ENCODE results near the gene CXADR.

Gene CXADR

GRCh38 chr21:17578876-17579275 lies 66.0 kb downstream of the CXADR start:
- TF ChIP-seq CTCF (conservative IDR thresholded peaks at IDR 0.05; ENCODE audit: low read depth, low read length): no peak
- no peak overlapping the region for H3K4me3 ChIP-seq (ENCODE audit: low read length)
- no peak for DNase-seq (ENCODE audit: low read depth)

GRCh38 chr21:17580319-17580718 lies 67.5 kb downstream of the CXADR start:
- H3K4me3 ChIP-seq (ENCODE audit: low read length): no peak overlapping the region
- no peak for DNase-seq (ENCODE audit: low read depth)
- TF ChIP-seq CTCF (conservative IDR thresholded peaks at IDR 0.05; ENCODE audit: low read depth, low read length): no peak

DNA sequence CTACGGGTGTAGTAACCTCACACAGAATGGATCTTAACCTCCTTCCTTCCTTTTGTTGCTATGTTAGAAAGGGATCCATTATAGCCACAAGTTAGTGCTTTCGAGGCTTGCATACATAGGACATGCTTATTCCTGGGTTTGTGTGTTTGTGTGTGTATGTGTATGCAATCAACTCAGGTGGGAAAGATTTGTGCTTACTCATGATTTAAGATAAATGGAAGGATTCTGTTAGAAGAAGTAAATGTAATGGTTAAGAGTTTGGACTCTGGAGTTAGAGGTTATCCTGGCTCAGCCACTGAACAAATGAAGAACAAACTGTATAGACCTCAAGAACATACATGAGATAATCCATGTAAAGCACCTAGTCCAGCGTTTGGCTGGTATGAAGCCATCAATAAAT lies 71.1 kb downstream of the CXADR start:
- no peak for TF ChIP-seq CTCF (conservative IDR thresholded peaks at IDR 0.05; ENCODE audit: low read depth, low read length)
- no peak for DNase-seq (ENCODE audit: low read depth)
- H3K4me3 ChIP-seq (ENCODE audit: low read length): no peak overlapping the region

- peak; percentile 61 for TF ChIP-seq CTCF (conservative IDR thresholded peaks at IDR 0.05; ENCODE audit: low read depth, low read length)
- DNase-seq (ENCODE audit: low read depth): peak; percentile 20
- no peak overlapping the region for H3K4me3 ChIP-seq (ENCODE audit: low read length)
These were observed 73.1 kb downstream of the CXADR start for GRCh38 chr21:17585875-17586450.

DNA sequence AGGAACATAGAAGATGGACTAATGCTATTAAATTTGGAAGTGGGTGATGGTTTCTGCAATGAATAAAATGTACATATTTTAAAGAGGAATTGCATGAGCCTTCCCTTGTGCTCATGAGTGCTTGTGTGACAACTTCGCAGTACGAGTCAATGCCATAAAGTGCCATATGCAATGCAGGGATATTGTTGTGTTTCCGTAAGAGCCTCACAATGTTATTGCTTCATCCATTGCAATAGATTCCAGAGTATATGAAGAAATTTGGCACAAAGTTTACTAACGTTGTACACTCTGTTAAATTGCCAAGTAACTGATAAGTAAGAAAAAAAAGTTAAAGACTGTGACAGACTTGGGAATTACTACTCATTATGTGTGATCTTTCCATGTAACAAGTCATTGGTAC lies 77.6 kb downstream of the CXADR start:
- no peak overlapping the region for H3K4me3 ChIP-seq (ENCODE audit: low read length)
- TF ChIP-seq CTCF (conservative IDR thresholded peaks at IDR 0.05; ENCODE audit: low read depth, low read length): no peak
- DNase-seq (ENCODE audit: low read depth): no peak

GRCh38 chr21:17597680-17598079 lies 84.8 kb downstream of the CXADR start:
- H3K4me3 ChIP-seq (ENCODE audit: low read length): no peak overlapping the region
- DNase-seq (ENCODE audit: low read depth): no peak

More at GRCh38 chr21:17597680-17598079, 84.8 kb downstream of the CXADR start:
- TF ChIP-seq CTCF (conservative IDR thresholded peaks at IDR 0.05; ENCODE audit: low read depth, low read length): no peak
